ENCODE measurements around the gene ESPN. TPM values are rescaled to one million over a fixed set of nuclear protein-coding genes. Genes with fewer than 3 reads are reported as not detected.

Gene ESPN
- total and polyA plus RNA-seq, 2 experiments from 2014 or later: 31.1 to 65.7 TPM

DNA sequence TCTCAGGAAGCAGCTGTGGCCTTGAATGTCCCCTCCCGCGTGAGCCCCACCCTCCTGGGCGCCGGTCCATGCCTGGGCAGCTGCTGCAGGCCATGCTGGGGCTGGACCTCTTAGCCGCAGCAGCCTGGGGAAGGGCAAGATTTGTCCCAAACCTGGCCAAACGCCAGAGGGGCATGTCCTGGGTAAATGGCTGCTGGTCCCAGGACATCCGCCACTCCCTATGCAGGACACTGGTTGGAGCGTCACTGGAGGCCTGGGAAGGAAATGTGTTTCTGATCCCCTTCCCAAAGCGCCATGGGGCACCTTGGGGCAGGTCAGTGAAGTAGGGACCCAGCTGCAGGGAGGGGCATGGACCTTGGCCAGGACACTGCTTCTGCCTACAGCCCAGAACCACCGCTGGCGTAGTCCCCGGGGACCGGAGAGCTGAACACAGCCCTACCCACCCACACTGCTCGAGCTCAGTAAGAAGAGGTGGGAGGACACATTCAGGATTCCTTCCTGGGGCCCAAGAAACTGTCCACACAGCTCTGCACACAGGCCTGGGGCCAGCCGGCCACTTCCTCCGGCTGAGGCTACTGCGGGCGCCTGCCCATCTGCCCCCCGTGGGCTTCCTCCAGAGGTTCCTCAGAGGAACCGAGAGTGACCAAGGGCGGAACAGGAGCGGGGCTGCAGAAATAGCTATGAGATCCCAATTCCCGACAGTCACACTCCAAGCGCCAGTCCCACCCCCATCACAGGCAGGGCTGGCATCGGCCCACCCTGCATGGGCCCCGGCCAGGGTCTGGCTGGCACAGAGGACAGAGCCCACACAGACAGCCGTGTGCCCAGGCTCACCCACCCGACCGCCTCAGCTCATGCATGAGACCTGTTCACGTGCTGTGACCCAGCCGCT is 77.7 kb downstream of the ESPN start:
- Histone ChIP-seq H3K4me1 (ENCODE audit: insufficient read depth) (peaks cover 7% of the 10 kb centered on the region), H4K20me1 (ENCODE audit: insufficient read depth, poor library complexity, severe bottlenecking) (no peaks in the 10 kb centered on the region), H3K4me3 (no peak overlapping the region), H3K79me2 (no peaks in the 10 kb centered on the region), H3K27me3 (no peaks in the 10 kb centered on the region), H3K36me3 (replicated peaks; ENCODE audit: insufficient read depth, low read depth) (no peaks in the 10 kb centered on the region), H3K9me2 (replicated peaks; ENCODE audit: insufficient read depth) (no peaks in the 10 kb centered on the region), H3K27ac (no peak overlapping the region), H3K4me2 (no peak overlapping the region), H3K9me3 (ENCODE audit: low read depth) (no peaks in the 10 kb centered on the region), H2AFZ (no peak overlapping the region)
- TF ChIP-seq, protein P1, sequence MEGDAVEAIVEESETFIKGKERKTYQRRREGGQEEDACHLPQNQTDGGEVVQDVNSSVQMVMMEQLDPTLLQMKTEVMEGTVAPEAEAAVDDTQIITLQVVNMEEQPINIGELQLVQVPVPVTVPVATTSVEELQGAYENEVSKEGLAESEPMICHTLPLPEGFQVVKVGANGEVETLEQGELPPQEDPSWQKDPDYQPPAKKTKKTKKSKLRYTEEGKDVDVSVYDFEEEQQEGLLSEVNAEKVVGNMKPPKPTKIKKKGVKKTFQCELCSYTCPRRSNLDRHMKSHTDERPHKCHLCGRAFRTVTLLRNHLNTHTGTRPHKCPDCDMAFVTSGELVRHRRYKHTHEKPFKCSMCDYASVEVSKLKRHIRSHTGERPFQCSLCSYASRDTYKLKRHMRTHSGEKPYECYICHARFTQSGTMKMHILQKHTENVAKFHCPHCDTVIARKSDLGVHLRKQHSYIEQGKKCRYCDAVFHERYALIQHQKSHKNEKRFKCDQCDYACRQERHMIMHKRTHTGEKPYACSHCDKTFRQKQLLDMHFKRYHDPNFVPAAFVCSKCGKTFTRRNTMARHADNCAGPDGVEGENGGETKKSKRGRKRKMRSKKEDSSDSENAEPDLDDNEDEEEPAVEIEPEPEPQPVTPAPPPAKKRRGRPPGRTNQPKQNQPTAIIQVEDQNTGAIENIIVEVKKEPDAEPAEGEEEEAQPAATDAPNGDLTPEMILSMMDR (IDR thresholded peaks at IDR 0.05; ENCODE audit: poor library complexity): no peak
- TF ChIP-seq EZH2 (IDR thresholded peaks at IDR 0.05; ENCODE audit: borderline replicate concordance) (no peak), EZH2phosphoT487 (IDR thresholded peaks at IDR 0.05; ENCODE audit: low read depth, severe bottlenecking, unreplicated experiment) (no peak)
- WGBS (ENCODE audit: low lambda C conversion rate, missing lambda C conversion rate): 90% methylated on average over 30 of the region's 31 CpGs
- no peak for DNase-seq (ENCODE audit: low spot score)

DNA sequence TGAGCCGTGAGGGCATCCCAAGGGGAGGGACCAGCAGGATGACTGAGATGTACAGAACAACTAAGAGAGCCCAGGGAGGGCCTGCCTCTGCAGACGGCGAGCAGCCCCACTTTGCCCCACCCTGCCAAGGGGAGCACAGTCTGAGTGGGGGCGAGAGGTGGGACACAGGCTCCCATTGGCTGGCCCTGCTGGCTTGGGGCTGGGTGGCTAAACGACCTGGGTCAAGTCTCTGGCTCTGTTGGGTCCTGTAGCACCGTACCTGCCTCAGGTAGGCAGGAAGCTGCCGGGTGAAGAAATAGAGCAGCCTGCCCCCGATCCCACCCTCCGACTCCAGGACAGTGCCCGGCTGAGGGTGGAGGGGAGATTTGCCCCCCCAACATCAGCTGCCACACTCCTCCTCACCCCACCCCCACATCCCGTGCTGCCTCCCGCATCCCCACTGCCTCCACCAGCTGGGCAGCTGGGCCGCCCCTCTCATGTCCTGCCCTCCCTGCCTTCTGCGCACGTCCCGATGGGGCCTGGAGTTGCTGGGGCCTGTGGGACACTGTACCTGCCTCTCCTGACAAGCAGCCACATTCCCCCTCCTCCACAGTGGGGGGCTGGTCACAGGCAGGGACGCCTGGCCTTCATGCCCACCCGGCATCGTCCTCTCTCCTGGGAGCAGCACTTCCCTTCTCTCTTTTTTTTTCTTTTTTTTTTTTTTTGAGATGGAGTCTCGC is 79.5 kb downstream of the ESPN start:
- Histone ChIP-seq H3K4me2 (no peak overlapping the region), H3K79me2 (no peaks in the 10 kb centered on the region), H2AFZ (no peak overlapping the region), H3K27me3 (no peaks in the 10 kb centered on the region), H3K9me3 (ENCODE audit: low read depth) (no peaks in the 10 kb centered on the region), H3K4me1 (ENCODE audit: insufficient read depth) (no peaks in the 10 kb centered on the region), H3K36me3 (replicated peaks; ENCODE audit: insufficient read depth, low read depth) (no peaks in the 10 kb centered on the region), H3K4me3 (no peak overlapping the region), H3K27ac (no peak overlapping the region), H4K20me1 (ENCODE audit: insufficient read depth, poor library complexity, severe bottlenecking) (no peaks in the 10 kb centered on the region), H3K9me2 (replicated peaks; ENCODE audit: insufficient read depth) (no peaks in the 10 kb centered on the region)
- no peak for DNase-seq (ENCODE audit: low spot score)
- 74% methylated on average over 16 of the region's 20 CpGs for WGBS (ENCODE audit: low lambda C conversion rate, missing lambda C conversion rate)
- no peak for TF ChIP-seq EZH2phosphoT487 (IDR thresholded peaks at IDR 0.05; ENCODE audit: low read depth, severe bottlenecking, unreplicated experiment)
- TF ChIP-seq EZH2 (IDR thresholded peaks at IDR 0.05; ENCODE audit: borderline replicate concordance): no peak
- TF ChIP-seq, protein P1 (IDR thresholded peaks at IDR 0.05; ENCODE audit: poor library complexity): no peak

DNA sequence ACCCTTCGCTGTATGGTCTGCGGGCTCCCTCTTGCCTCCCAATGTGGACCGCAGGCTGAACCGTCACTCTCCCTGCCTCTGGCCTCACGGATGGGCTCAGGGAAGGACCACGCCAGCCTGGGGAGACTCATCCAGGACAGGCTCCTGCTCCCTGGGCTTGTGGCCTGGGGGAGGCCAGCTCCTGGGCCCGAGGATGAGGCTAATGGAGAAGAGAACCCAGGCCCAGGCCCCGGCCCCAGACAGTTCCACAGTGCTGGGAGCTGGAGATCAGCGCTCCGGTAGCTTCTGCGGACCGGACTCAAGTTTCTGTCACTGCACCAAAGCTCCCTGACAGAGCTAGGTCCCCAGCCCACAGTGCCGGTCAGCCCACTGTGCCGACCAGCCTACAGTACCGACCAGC is 80.3 kb downstream of the ESPN start:
- Histone ChIP-seq H3K36me3 (replicated peaks; ENCODE audit: insufficient read depth, low read depth) (no peaks in the 10 kb centered on the region), H3K27ac (no peak overlapping the region), H3K4me3 (no peak overlapping the region), H3K79me2 (no peaks in the 10 kb centered on the region), H3K4me2 (no peak overlapping the region), H3K9me3 (ENCODE audit: low read depth) (no peaks in the 10 kb centered on the region), H3K27me3 (no peaks in the 10 kb centered on the region), H2AFZ (no peak overlapping the region), H3K9me2 (replicated peaks; ENCODE audit: insufficient read depth) (no peaks in the 10 kb centered on the region), H3K4me1 (ENCODE audit: insufficient read depth) (no peaks in the 10 kb centered on the region), H4K20me1 (ENCODE audit: insufficient read depth, poor library complexity, severe bottlenecking) (no peaks in the 10 kb centered on the region)
- DNase-seq (ENCODE audit: low spot score): no peak
- TF ChIP-seq EZH2 (IDR thresholded peaks at IDR 0.05; ENCODE audit: borderline replicate concordance) (no peak), EZH2phosphoT487 (IDR thresholded peaks at IDR 0.05; ENCODE audit: low read depth, severe bottlenecking, unreplicated experiment) (no peak)
- TF ChIP-seq, protein P1 (IDR thresholded peaks at IDR 0.05; ENCODE audit: poor library complexity): no peak
- WGBS (ENCODE audit: low lambda C conversion rate, missing lambda C conversion rate): 91% methylated on average over 15 of the region's 15 CpGs
